Fibroblast of lung (primary cell): ENCODE measurements around the gene DLL1. TPM values are rescaled to one million over a fixed set of nuclear protein-coding genes. Genes with fewer than 3 reads are reported as not detected.

Experiments used
- DNase-seq, 2 donors: peaks; one replicate each; pipeline versions ENCODE4 v3.0.0 to v3.0.0-alpha.2; 2010; ENCODE audit warnings: low read depth in 2 of 2
- H2AFZ ChIP-seq: 2 replicates; pipeline ENCODE4 v1.5.1; 2012; ENCODE audit warnings: low read length, control low read depth, inconsistent platforms
- H3K27ac ChIP-seq: 2 replicates; pipeline ENCODE4 v1.5.1; 2011; ENCODE audit warnings: low read length, control low read depth; ENCODE audit not compliant: insufficient read depth
- H3K27me3 ChIP-seq: 2 replicates; pipeline ENCODE4 v1.5.1; 2011; ENCODE audit warnings: mild to moderate bottlenecking, low read length; ENCODE audit not compliant: control insufficient read depth, insufficient read depth
- H3K36me3 ChIP-seq: 2 replicates; pipeline ENCODE4 v1.5.1; 2011; ENCODE audit warnings: low read length; ENCODE audit not compliant: control insufficient read depth, insufficient read depth
- H3K4me1 ChIP-seq: 2 replicates; pipeline ENCODE4 v1.5.1; 2011; ENCODE audit warnings: low read length; ENCODE audit not compliant: control insufficient read depth, insufficient read depth; ENCODE audit errors: extremely low read depth
- H3K4me2 ChIP-seq: 2 replicates; pipeline ENCODE4 v1.5.1; 2011; ENCODE audit warnings: low read length, control low read depth; ENCODE audit not compliant: insufficient read depth; ENCODE audit errors: extremely low read depth
- H3K4me3 ChIP-seq, 4 experiments: fragments of 200-600 bp in 1 of 4; sonication (generic) in 1 of 4; replicated peaks in 1 of 4; 2 replicates each; pipeline ENCODE4 v1.5.1; 2011 to 2016; ENCODE audit warnings: low read length in 4 of 4, low read depth in 3 of 4, mild to moderate bottlenecking in 3 of 4, control low read depth in 2 of 4, inconsistent platforms in 1 of 4, mixed read lengths in 1 of 4; ENCODE audit not compliant: insufficient read depth in 1 of 4; ENCODE audit errors: control extremely low read depth in 1 of 4
- H3K79me2 ChIP-seq: 2 replicates; pipeline ENCODE4 v1.5.1; 2012; ENCODE audit warnings: mild to moderate bottlenecking, low read length, inconsistent platforms; ENCODE audit not compliant: control insufficient read depth, insufficient read depth
- H3K9ac ChIP-seq: 2 replicates; pipeline ENCODE4 v1.5.1; 2011; ENCODE audit warnings: mild to moderate bottlenecking, low read length, control low read depth; ENCODE audit not compliant: insufficient read depth
- H3K9me3 ChIP-seq: 2 replicates; pipeline ENCODE4 v1.5.1; 2012; ENCODE audit warnings: low read depth, low read length; ENCODE audit not compliant: control insufficient read depth, insufficient read depth
- H4K20me1 ChIP-seq: 2 replicates; pipeline ENCODE4 v1.5.1; 2011; ENCODE audit warnings: low read length; ENCODE audit not compliant: control insufficient read depth, insufficient read depth; ENCODE audit errors: extremely low read depth
- CTCF ChIP-seq, 2 donors: IDR thresholded peaks in 1 of 2; conservative IDR thresholded peaks in 1 of 2; 1 replicate in 1 of 2; 2 replicates in 1 of 2; pipeline ENCODE4 v1.5.1; 2011 to 2012; ENCODE audit warnings: low read length in 2 of 2, control low read depth in 1 of 2, inconsistent platforms in 1 of 2, low read depth in 1 of 2, mild to moderate bottlenecking in 1 of 2
- EZH2 ChIP-seq: IDR thresholded peaks from 2 replicates; pipeline ENCODE4 v1.5.1; 2012; ENCODE audit warnings: low read length, control low read depth, mild to moderate bottlenecking; ENCODE audit errors: missing control alignments
- polyA plus RNA-seq, 2 donors: library from polyadenylated mRNA; depleted of rRNA in 1 of 2; stranded (reverse) in 1 of 2; unstranded in 1 of 2; fragments of >200 nt; gene quantifications; 2 replicates each; pipeline ENCODE4 v1.2.1, GENCODE V29; 2011 to 2012; ENCODE audit warnings: missing spikeins in 1 of 2
- total RNA-seq: library from RNA; depleted of rRNA; stranded (reverse); fragments of >200 nt; gene quantifications from 2 replicates; pipeline ENCODE4 v1.2.1, GENCODE V29; 2014

DLL1 gene
- total and polyA plus RNA-seq, 2 donors (not counting 1 experiment from before 2014, with no cell fraction given) = 0.69 to 12.4 TPM

GRCh38 chr6:170278743-170279094 lies 12.2 kb downstream of the DLL1 start:
- no peak overlapping the region for H3K27ac ChIP-seq
- no peak overlapping the region for H3K4me3 ChIP-seq
- DNase-seq = no peak
- no peaks in the 10 kb centered on the region for H3K27me3 ChIP-seq
- H3K79me2 ChIP-seq = no peaks in the 10 kb centered on the region
- H4K20me1 ChIP-seq = no peaks in the 10 kb centered on the region
- no peak for TF ChIP-seq CTCF (conservative IDR thresholded peaks at IDR 0.05 in 1 of 2, IDR thresholded peaks at IDR 0.05 in 1 of 2; ENCODE audit: low read depth in 1 of 2, low read length in 2 of 2)
- TF ChIP-seq EZH2 = no peak
- no peaks in the 10 kb centered on the region for H3K9me3 ChIP-seq
- no peaks in the 10 kb centered on the region for H3K36me3 ChIP-seq
- peaks cover 9% of the 10 kb centered on the region for H3K4me1 ChIP-seq
- H3K4me2 ChIP-seq = no peak overlapping the region
- H2AFZ ChIP-seq = no peak overlapping the region
- no peak overlapping the region for H3K9ac ChIP-seq

GRCh38 chr6:170277893-170278742 lies 12.8 kb downstream of the DLL1 start:
- DNase-seq = no peak
- Histone ChIP-seq H2AFZ (no peak overlapping the region), H3K9me3 (no peaks in the 10 kb centered on the region), H3K36me3 (no peaks in the 10 kb centered on the region), H3K4me3 (no peak overlapping the region), H3K9ac (no peak overlapping the region), H3K79me2 (no peaks in the 10 kb centered on the region), H3K4me1 (peaks cover 9% of the 10 kb centered on the region), H4K20me1 (no peaks in the 10 kb centered on the region), H3K27ac (no peak overlapping the region), H3K27me3 (no peaks in the 10 kb centered on the region), H3K4me2 (no peak overlapping the region)
- no peak for TF ChIP-seq EZH2
- TF ChIP-seq CTCF (conservative IDR thresholded peaks at IDR 0.05 in 1 of 2, IDR thresholded peaks at IDR 0.05 in 1 of 2; ENCODE audit: low read depth in 1 of 2, low read length in 2 of 2) = no peak

- H3K36me3 ChIP-seq = no peaks in the 10 kb centered on the region
- H3K79me2 ChIP-seq = no peaks in the 10 kb centered on the region
- DNase-seq = peak in 1 of 2 donors; percentile 52
- peak overlapping the region; percentile 45 for H2AFZ ChIP-seq
- H3K4me2 ChIP-seq = peak overlapping the region; percentile 7
- H3K27ac ChIP-seq = no peak overlapping the region
- no peaks in the 10 kb centered on the region for H3K9me3 ChIP-seq
- H3K27me3 ChIP-seq = no peaks in the 10 kb centered on the region
- peak overlapping the region; percentile 32 for H3K9ac ChIP-seq
- TF ChIP-seq CTCF (conservative IDR thresholded peaks at IDR 0.05 in 1 of 2, IDR thresholded peaks at IDR 0.05 in 1 of 2; ENCODE audit: low read depth in 1 of 2, low read length in 2 of 2) (no peak), EZH2 (no peak)
- no peaks in the 10 kb centered on the region for H4K20me1 ChIP-seq
- peaks cover 9% of the 10 kb centered on the region for H3K4me1 ChIP-seq
- H3K4me3 ChIP-seq = no peak overlapping the region
These were observed 14.4 kb downstream of the DLL1 start for GRCh38 chr6:170276369-170277057.
